Activated CD4-positive, alpha-beta T cell treated with anti-CD3 and anti-CD28 coated beads, Interleukin-2, amount 10 ng/mL, durations not matched to agents 24 days and 14 days (primary cell): ENCODE measurements around the gene PDZD8. TPM values are rescaled to one million over a fixed set of nuclear protein-coding genes. Genes with fewer than 3 reads are reported as not detected.

Experiments
- DNase-seq: peaks from one replicate; pipeline ENCODE4 v3.0.0; 2022
- H3K27ac Mint-ChIP-seq: one replicate; pipeline ENCODE4 v1.8.0; 2022; ENCODE audit warnings: mild to moderate bottlenecking, mixed read lengths
- H3K27me3 Mint-ChIP-seq: one replicate; pipeline ENCODE4 v1.8.0; 2022; ENCODE audit warnings: mixed read lengths
- H3K36me3 Mint-ChIP-seq: one replicate; pipeline ENCODE4 v1.8.0; 2022; ENCODE audit warnings: low read depth, mild to moderate bottlenecking, mixed read lengths
- H3K4me1 Mint-ChIP-seq: one replicate; pipeline ENCODE4 v1.8.0; 2021; ENCODE audit warnings: mixed read lengths
- H3K4me3 Mint-ChIP-seq: one replicate; pipeline ENCODE4 v1.8.0; 2022; ENCODE audit warnings: mild to moderate bottlenecking, moderate library complexity, mixed read lengths
- H3K9me3 Mint-ChIP-seq: one replicate; pipeline ENCODE4 v1.8.0; 2021; ENCODE audit warnings: mixed read lengths
- intact Hi-C: fragments of 100-400 bp; cut with micrococcal nuclease; formaldehyde crosslinking; loops from one replicate; pipeline ENCODE4 v1.15.1; 2023
- total RNA-seq: library from RNA; stranded (reverse); gene quantifications from 2 replicates; pipeline ENCODE4 v1.2.3, GENCODE V29; 2022

The PDZD8 gene
- total RNA-seq, 1 donor from 2014 or later: 23.3 TPM

GRCh38 chr10:117259279-117259678, 116.0 kb downstream of the PDZD8 start:
- intact Hi-C loops: no loop called here
- H3K36me3 Mint-ChIP-seq: no peaks in the 10 kb centered on the region
- DNase-seq: no peak
- H3K27ac Mint-ChIP-seq: no peak overlapping the region
- peaks cover 12% of the 10 kb centered on the region for H3K4me1 Mint-ChIP-seq
- H3K9me3 Mint-ChIP-seq: no peaks in the 10 kb centered on the region
- no peak overlapping the region for H3K4me3 Mint-ChIP-seq
- peaks cover 18% of the 10 kb centered on the region for H3K27me3 Mint-ChIP-seq

- Mint-ChIP-seq H3K27me3 (peaks cover 18% of the 10 kb centered on the region), H3K4me1 (peaks cover 12% of the 10 kb centered on the region), H3K27ac (no peak overlapping the region), H3K36me3 (no peaks in the 10 kb centered on the region), H3K9me3 (no peaks in the 10 kb centered on the region), H3K4me3 (no peak overlapping the region)
- DNase-seq: no peak
- intact Hi-C loops: no loop called here
Measured at GRCh38 chr10:117257721-117258120, 117.5 kb downstream of the PDZD8 start.

- Mint-ChIP-seq H3K4me3 (no peak overlapping the region), H3K4me1 (peaks cover 12% of the 10 kb centered on the region), H3K9me3 (no peaks in the 10 kb centered on the region), H3K27ac (no peak overlapping the region), H3K36me3 (no peaks in the 10 kb centered on the region), H3K27me3 (peaks cover 18% of the 10 kb centered on the region)
- intact Hi-C loops: no loop called here
- no peak for DNase-seq
Measured at GRCh38 chr10:117256910-117257309, 118.3 kb downstream of the PDZD8 start.

DNA sequence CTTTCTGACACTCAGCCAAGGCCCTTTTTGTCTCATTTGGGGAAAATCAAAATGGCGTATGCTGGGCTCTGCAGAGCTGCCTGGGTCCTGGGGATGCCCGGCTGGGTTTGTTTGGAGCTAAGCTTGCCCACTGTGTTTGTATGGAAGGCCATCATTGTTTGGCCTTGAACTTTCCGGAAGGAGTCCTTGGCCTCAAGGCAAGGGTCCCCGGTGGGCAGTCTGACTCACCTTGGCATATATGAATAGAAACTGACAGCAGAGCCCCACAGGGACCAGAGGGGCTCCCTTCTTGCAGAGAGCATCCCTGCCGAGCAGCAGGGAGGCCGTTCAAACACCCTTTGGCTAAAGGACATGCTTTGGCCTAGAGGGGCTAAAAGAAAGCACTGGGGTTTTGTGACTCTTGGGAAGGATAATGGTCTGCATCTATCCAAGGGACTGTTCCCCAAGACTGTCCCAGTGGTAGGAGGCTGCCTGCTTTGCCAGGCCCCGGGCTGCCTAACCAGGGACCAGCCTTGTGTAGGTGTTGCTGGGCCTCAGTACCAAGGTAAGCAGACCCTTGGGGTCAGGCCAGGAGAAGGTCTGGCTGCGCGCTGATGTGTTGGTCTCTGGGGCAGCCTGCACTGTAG, 119.3 kb downstream of the PDZD8 start:
- no peaks in the 10 kb centered on the region for H3K9me3 Mint-ChIP-seq
- no peak for DNase-seq
- no peak overlapping the region for H3K4me3 Mint-ChIP-seq
- H3K27me3 Mint-ChIP-seq: peaks cover 19% of the 10 kb centered on the region
- intact Hi-C loops: no loop called here
- H3K4me1 Mint-ChIP-seq: peaks cover 12% of the 10 kb centered on the region
- H3K36me3 Mint-ChIP-seq: no peaks in the 10 kb centered on the region
- H3K27ac Mint-ChIP-seq: no peak overlapping the region

DNA sequence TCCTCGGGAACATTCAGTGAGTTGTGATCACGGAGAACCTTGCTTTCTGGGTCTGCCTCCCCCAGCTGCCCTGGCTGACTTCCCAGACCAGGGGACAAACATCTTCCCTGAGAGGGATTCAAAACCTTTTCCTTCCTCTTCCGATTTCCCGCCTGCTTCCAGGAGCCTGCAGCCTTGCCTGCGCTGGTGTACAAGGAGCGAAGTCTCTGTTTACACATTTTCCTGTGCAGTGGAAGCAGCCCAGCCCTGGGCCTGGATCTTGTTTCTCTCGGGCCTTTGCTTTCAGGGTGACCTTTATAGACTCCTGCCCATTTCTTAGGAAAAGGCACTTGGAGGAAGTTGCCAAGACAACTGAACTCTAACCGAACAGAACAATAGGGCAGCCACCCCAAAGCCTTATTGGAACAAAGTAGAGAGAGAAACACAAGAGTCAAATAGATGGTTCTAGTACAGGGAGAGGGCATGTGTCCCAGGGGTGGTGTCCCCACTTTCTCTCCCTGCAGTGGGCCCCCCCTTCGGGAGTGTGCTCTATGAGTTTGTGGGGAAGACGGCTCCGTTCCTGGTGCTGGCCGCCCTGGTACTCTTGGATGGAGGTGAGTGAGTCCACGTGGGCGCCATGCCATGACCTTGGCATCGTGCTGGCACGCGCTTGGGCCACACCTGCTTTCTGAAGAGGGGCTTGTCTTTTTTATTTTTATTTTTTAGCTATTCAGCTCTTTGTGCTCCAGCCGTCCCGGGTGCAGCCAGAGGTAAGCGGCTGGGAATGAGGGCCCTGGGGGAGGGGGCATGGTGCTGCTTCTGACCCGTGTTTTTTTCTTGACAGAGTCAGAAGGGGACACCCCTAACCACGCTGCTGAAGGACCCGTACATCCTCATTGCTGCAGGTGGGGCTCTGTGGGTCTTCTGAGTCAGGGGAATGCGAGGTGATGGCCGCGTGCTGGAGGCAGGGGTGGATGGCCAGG, 120.2 kb downstream of the PDZD8 start:
- no peak for DNase-seq
- H3K36me3 Mint-ChIP-seq: no peaks in the 10 kb centered on the region
- no peaks in the 10 kb centered on the region for H3K9me3 Mint-ChIP-seq
- H3K27me3 Mint-ChIP-seq: peaks cover 15% of the 10 kb centered on the region
- peaks cover 10% of the 10 kb centered on the region for H3K4me1 Mint-ChIP-seq
- intact Hi-C loops: no loop called here
- no peak overlapping the region for H3K27ac Mint-ChIP-seq
- no peak overlapping the region for H3K4me3 Mint-ChIP-seq

- Mint-ChIP-seq H3K36me3 (no peaks in the 10 kb centered on the region), H3K27ac (no peak overlapping the region), H3K27me3 (peaks cover 13% of the 10 kb centered on the region), H3K9me3 (no peaks in the 10 kb centered on the region), H3K4me3 (no peak overlapping the region), H3K4me1 (peaks cover 3% of the 10 kb centered on the region)
- DNase-seq: no peak
- intact Hi-C loops: no loop called here
Measured at GRCh38 chr10:117254338-117254737, 120.9 kb downstream of the PDZD8 start.

- no peak for DNase-seq
- Mint-ChIP-seq H3K27me3 (peaks cover 13% of the 10 kb centered on the region), H3K27ac (no peak overlapping the region), H3K4me3 (no peak overlapping the region), H3K36me3 (no peaks in the 10 kb centered on the region), H3K9me3 (no peaks in the 10 kb centered on the region), H3K4me1 (no peaks in the 10 kb centered on the region)
- intact Hi-C loops: no loop called here
Measured at GRCh38 chr10:117253908-117254307, 121.3 kb downstream of the PDZD8 start.

DNA sequence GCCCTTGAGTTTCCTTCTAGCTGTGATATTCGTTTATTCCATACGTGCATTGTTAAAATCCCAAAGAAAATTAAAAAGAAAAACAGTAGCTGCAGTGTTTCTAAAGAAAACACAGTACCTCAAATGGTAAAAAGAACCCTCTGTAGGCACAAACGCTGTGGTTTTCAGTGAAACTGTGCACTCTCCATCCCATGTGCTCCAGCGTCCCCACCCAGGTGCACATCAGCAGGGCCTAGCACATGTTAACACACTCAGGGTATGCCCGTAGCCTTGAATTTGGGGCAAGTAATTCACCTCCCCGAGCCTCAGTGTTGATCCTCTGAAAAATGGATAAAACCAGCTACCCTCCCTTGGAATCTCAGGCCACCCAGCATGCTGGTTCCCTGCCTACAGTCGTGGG, 124.8 kb downstream of the PDZD8 start:
- no peaks in the 10 kb centered on the region for H3K9me3 Mint-ChIP-seq
- no peak overlapping the region for H3K4me3 Mint-ChIP-seq
- DNase-seq: no peak
- no peaks in the 10 kb centered on the region for H3K4me1 Mint-ChIP-seq
- no peaks in the 10 kb centered on the region for H3K36me3 Mint-ChIP-seq
- intact Hi-C loops: no loop called here
- no peak overlapping the region for H3K27ac Mint-ChIP-seq
- H3K27me3 Mint-ChIP-seq: peaks cover 24% of the 10 kb centered on the region

GRCh38 chr10:117249493-117250093, 125.6 kb downstream of the PDZD8 start:
- H3K4me1 Mint-ChIP-seq: no peaks in the 10 kb centered on the region
- no peaks in the 10 kb centered on the region for H3K36me3 Mint-ChIP-seq
- intact Hi-C loops: no loop called here
- H3K9me3 Mint-ChIP-seq: no peaks in the 10 kb centered on the region
- H3K27me3 Mint-ChIP-seq: peaks cover 28% of the 10 kb centered on the region
- no peak for DNase-seq
- H3K27ac Mint-ChIP-seq: no peak overlapping the region
- no peak overlapping the region for H3K4me3 Mint-ChIP-seq

DNA sequence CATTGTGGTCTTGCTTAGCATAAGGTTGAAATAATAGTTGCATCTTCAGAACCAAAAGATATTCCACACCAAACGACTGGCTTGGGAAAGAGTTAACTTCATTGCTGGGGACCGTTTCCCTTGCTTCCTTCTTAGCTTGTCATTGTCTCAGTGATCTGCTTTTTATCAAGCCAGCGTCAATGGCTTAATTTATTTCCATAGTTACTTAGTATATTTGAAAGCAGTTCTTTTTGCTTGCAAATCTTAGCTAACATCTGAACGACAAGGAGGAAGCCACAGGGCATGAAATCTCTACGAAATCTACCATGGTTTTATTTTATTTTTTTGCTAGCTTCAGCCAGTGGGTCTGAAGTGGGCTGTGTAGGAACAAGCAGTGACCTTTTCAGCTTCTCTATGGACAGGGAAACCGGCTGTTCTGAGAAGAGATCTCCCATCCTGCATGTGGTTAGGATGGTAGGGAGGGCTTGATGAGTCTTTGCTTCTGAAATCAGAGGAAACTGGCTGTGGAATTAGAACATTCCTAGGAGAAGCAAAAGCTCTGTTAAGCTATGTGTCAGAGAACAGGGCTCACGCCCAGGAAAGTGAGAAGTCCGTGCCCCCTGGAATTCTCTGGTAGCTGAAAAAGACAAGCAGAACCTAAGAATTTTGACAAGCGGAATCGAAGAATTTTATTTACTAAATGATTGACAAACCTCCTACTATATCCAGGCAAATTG, 126.3 kb downstream of the PDZD8 start:
- Mint-ChIP-seq H3K4me3 (no peak overlapping the region), H3K4me1 (no peaks in the 10 kb centered on the region)

DNA sequence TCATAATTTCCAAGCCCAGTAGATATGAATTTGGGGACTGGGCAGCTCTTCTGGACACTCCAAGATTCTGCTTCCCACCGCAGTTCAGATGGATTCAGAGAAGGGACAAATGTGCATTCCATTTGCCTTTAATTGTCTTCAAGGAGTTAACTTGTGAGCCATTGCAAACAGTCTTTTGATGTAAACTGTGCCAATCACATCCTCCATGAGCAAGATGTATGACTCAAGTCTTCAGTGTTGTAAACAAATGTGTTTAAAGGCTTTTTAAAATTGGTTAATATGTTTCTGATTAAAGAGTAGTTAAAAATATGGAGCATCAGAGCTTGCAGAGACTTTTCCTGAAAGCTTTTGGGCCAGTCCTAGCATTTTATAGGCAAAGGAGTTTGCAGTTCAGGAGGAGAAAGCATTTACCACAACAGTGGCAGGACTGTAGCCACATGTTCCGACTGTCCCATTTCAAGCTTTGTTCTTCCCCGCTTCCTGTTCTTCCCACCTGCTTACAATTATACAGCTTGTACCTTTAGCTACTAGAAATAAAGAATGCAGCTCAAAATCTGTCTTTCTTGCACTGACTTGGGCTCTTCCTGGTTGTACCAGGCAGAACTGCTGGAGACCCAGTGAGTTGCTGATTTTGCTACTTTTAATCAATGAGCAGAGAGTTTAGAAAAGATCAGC, 128.1 kb downstream of the PDZD8 start:
- intact Hi-C loops: no loop called here
- Mint-ChIP-seq H3K4me3 (no peak overlapping the region), H3K9me3 (no peaks in the 10 kb centered on the region), H3K4me1 (no peaks in the 10 kb centered on the region), H3K27ac (no peak overlapping the region), H3K36me3 (no peaks in the 10 kb centered on the region), H3K27me3 (peaks cover 46% of the 10 kb centered on the region)
- DNase-seq: no peak

More for the DNA sequence above, 126.3 kb downstream of the PDZD8 start:
- Mint-ChIP-seq H3K9me3 (no peaks in the 10 kb centered on the region), H3K27ac (no peak overlapping the region), H3K27me3 (peaks cover 31% of the 10 kb centered on the region), H3K36me3 (no peaks in the 10 kb centered on the region)
- no peak for DNase-seq
- intact Hi-C loops: no loop called here

DNA sequence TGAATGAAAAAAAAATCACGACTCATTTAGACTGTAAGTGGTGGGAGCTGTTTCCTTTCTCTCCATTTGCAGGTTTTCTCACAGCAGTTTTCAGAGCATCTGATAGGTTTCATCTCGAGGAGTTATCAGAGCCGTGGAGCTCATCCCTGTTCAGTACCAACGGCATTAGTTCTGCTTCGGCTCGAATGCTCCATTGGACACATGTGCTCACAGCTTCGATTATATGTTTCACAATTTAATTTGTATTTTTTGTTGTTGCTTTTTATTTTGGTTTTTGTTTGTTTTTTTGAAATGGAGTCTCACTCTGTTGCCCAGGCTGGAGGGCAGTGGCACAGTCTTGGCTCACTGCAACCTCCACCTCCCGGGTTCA, 132.8 kb downstream of the PDZD8 start:
- intact Hi-C loops: no loop called here
- H3K27me3 Mint-ChIP-seq: peaks cover 42% of the 10 kb centered on the region
- no peaks in the 10 kb centered on the region for H3K9me3 Mint-ChIP-seq
- H3K4me3 Mint-ChIP-seq: no peak overlapping the region
- H3K36me3 Mint-ChIP-seq: no peaks in the 10 kb centered on the region
- no peak overlapping the region for H3K27ac Mint-ChIP-seq
- H3K4me1 Mint-ChIP-seq: no peaks in the 10 kb centered on the region
- DNase-seq: no peak
